NCI-H748 treated with DMSO at 0.1 percent for 48 hours (cell line): ENCODE measurements around the gene C6orf15.
"Not testable (repeated sequence)": the region's sequence is repeated elsewhere in the genome, so short reads cannot be mapped to it uniquely, and the experiment has no call there.

Experiments
- DNase-seq: peaks from one replicate; lab custom pipeline; 2025; lab: John Stamatoyannopoulos, UW

C6orf15 gene

GRCh38 chr6:31067891-31068668, 44.3 kb downstream of the C6orf15 start:
- not testable (repeated sequence) for DNase-seq

- DNase-seq = not testable (repeated sequence)
Observed at GRCh38 chr6:31067028-31067427, 45.3 kb downstream of the C6orf15 start.

GRCh38 chr6:31065556-31065955, 46.8 kb downstream of the C6orf15 start:
- DNase-seq = no peak

- no peak for DNase-seq
Observed at GRCh38 chr6:31063906-31064435, 48.4 kb downstream of the C6orf15 start.
